Mesenchymal stem cell (in vitro differentiated cells and primary cell): ENCODE measurements around the gene TGM4.
A peak's percentile ranks its signal among the peaks of the same experiment; 100 is the strongest.
"Not testable (repeated sequence)": the region's sequence is repeated elsewhere in the genome, so short reads cannot be mapped to it uniquely, and the experiment has no call there.

ENCODE experiments used
- DNase-seq: peaks from one replicate; pipeline ENCODE4 v3.0.0-alpha.2; 2013
- H2AFZ ChIP-seq: one replicate; pipeline ENCODE4 v1.6.1; 2013; ENCODE audit warnings: low read depth, mild to moderate bottlenecking, control low read depth, inconsistent platforms, low read length, moderate library complexity
- H2AK5ac ChIP-seq: 2 replicates; pipeline ENCODE4 v1.6.1; 2013; ENCODE audit warnings: low read length, moderate library complexity, mild to moderate bottlenecking, inconsistent platforms; ENCODE audit not compliant: severe bottlenecking
- H2BK120ac ChIP-seq: one replicate; pipeline ENCODE4 v1.6.1; 2013; ENCODE audit warnings: low read depth, mild to moderate bottlenecking, inconsistent platforms, low read length, moderate library complexity
- H2BK12ac ChIP-seq, 2 experiments: one replicate each; pipeline ENCODE4 v1.6.1; 2013; ENCODE audit warnings: inconsistent platforms in 2 of 2, low read length in 2 of 2, mild to moderate bottlenecking in 2 of 2, moderate library complexity in 2 of 2, control low read depth in 1 of 2
- H2BK15ac ChIP-seq: one replicate; pipeline ENCODE4 v1.6.1; 2013; ENCODE audit warnings: mild to moderate bottlenecking, low read depth, inconsistent platforms; ENCODE audit not compliant: poor library complexity, severe bottlenecking
- H2BK5ac ChIP-seq: 2 replicates; pipeline ENCODE4 v1.6.1; 2013; ENCODE audit warnings: low read depth, mild to moderate bottlenecking, low read length, control low read depth, inconsistent platforms; ENCODE audit not compliant: poor library complexity, severe bottlenecking
- H3K14ac ChIP-seq, 2 experiments: one replicate each; pipeline ENCODE4 v1.6.1; 2013; ENCODE audit warnings: inconsistent platforms in 2 of 2, low read length in 2 of 2, control low read depth in 1 of 2, mild to moderate bottlenecking in 1 of 2, moderate library complexity in 1 of 2
- H3K18ac ChIP-seq, 2 experiments: one replicate each; pipeline ENCODE4 v1.6.1; 2013; ENCODE audit warnings: inconsistent platforms in 2 of 2, low read length in 2 of 2, control low read depth in 1 of 2, low read depth in 1 of 2, mild to moderate bottlenecking in 1 of 2
- H3K23ac ChIP-seq, 2 experiments: one replicate each; pipeline ENCODE4 v1.6.1; 2013; ENCODE audit warnings: inconsistent platforms in 2 of 2, low read length in 2 of 2, mild to moderate bottlenecking in 2 of 2, moderate library complexity in 2 of 2, control low read depth in 1 of 2
- H3K27ac ChIP-seq: 2 replicates; pipeline ENCODE4 v1.5.1; 2013; ENCODE audit warnings: mild to moderate bottlenecking, moderate library complexity, low read length, control low read depth, inconsistent platforms; ENCODE audit not compliant: poor library complexity, severe bottlenecking
- H3K27me3 ChIP-seq, 2 experiments: 2 replicates each; pipeline versions ENCODE4 v1.6.1 to v1.7.0; 2013; ENCODE audit warnings: low read length in 2 of 2, mild to moderate bottlenecking in 2 of 2, moderate library complexity in 2 of 2, control low read depth in 1 of 2, inconsistent platforms in 1 of 2; ENCODE audit not compliant: control insufficient read depth in 1 of 2, insufficient read depth in 1 of 2
- H3K36me3 ChIP-seq, 2 experiments: 2 replicates each; pipeline versions ENCODE4 v1.6.1 to v1.7.0; 2013; ENCODE audit warnings: low read length in 2 of 2, control low read depth in 1 of 2, inconsistent platforms in 1 of 2, low read depth in 1 of 2, mild to moderate bottlenecking in 1 of 2; ENCODE audit not compliant: insufficient read depth in 2 of 2, control insufficient read depth in 1 of 2
- H3K4ac ChIP-seq, 2 experiments: one replicate each; pipeline ENCODE4 v1.6.1; 2013; ENCODE audit warnings: inconsistent platforms in 2 of 2, low read length in 2 of 2, mild to moderate bottlenecking in 2 of 2, moderate library complexity in 2 of 2, control low read depth in 1 of 2, low read depth in 1 of 2
- H3K4me1 ChIP-seq: 2 replicates; pipeline ENCODE4 v1.6.1; 2013; ENCODE audit warnings: low read depth, low read length, control low read depth; ENCODE audit not compliant: control insufficient read depth, insufficient read depth
- H3K4me2 ChIP-seq: 2 replicates; pipeline ENCODE4 v1.6.1; 2013; ENCODE audit warnings: low read length, mild to moderate bottlenecking, inconsistent platforms; ENCODE audit not compliant: poor library complexity, severe bottlenecking
- H3K4me3 ChIP-seq, 2 experiments: 2 replicates each; pipeline versions ENCODE4 v1.5.1 to v1.7.0; 2013; ENCODE audit warnings: low read length in 2 of 2, mild to moderate bottlenecking in 2 of 2, control low read depth in 1 of 2, low read depth in 1 of 2; ENCODE audit not compliant: insufficient read depth in 1 of 2
- H3K79me1 ChIP-seq: replicated peaks from 2 replicates; pipeline ENCODE4 v1.6.1; 2013; ENCODE audit warnings: mild to moderate bottlenecking, control low read depth, low read length, inconsistent platforms; ENCODE audit not compliant: poor library complexity, severe bottlenecking
- H3K9ac ChIP-seq: 2 replicates; pipeline ENCODE4 v1.7.0; 2013; ENCODE audit warnings: mild to moderate bottlenecking, low read length, moderate library complexity
- H3K9me3 ChIP-seq: 2 replicates; pipeline ENCODE4 v1.7.0; 2013; ENCODE audit warnings: mild to moderate bottlenecking, low read length; ENCODE audit not compliant: control insufficient read depth
- H4K8ac ChIP-seq: one replicate; pipeline ENCODE4 v1.6.1; 2013; ENCODE audit warnings: inconsistent platforms, mild to moderate bottlenecking, low read length, moderate library complexity
- H4K91ac ChIP-seq: one replicate; pipeline ENCODE4 v1.6.1; 2013; ENCODE audit warnings: mild to moderate bottlenecking, low read length, inconsistent platforms
- WGBS: methylation state at CpG from one replicate; pipeline ENCODE4 v1.1.7; 2013; ENCODE audit warnings: mixed read lengths; 5-methylcytosine and 5-hydroxymethylcytosine counted together

The TGM4 gene

GRCh38 chr3:44842376-44842775 is 32.0 kb upstream of the TGM4 start:
- Histone ChIP-seq H3K4me3 (no peak overlapping the region), H2BK5ac (no peak overlapping the region), H3K14ac (no peak overlapping the region), H2BK12ac (no peak overlapping the region), H2BK15ac (no peak overlapping the region), H3K4me2 (no peak overlapping the region), H4K91ac (no peak overlapping the region), H3K27ac (no peak overlapping the region), H2BK120ac (no peak overlapping the region), H3K9me3 (no peaks in the 10 kb centered on the region), H3K27me3 (no peaks in the 10 kb centered on the region), H3K9ac (no peak overlapping the region), H3K4me1 (no peaks in the 10 kb centered on the region), H3K4ac (no peak overlapping the region), H3K18ac (no peak overlapping the region), H2AFZ (no peak overlapping the region), H4K8ac (no peak overlapping the region), H2AK5ac (no peak overlapping the region), H3K36me3 (peaks cover 0 to 7% of the 10 kb centered on the region in 2 experiments), H3K79me1 (peaks cover 1% of the 10 kb centered on the region), H3K23ac (no peak overlapping the region)
- 100% methylated on average over 1 of the region's 2 CpGs for WGBS
- DNase-seq, result no peak

GRCh38 chr3:44845528-44846520 is 28.6 kb upstream of the TGM4 start:
- H3K4me1 ChIP-seq, result no peaks in the 10 kb centered on the region
- no peak overlapping the region for H2AK5ac ChIP-seq
- H2BK5ac ChIP-seq, result no peak overlapping the region
- no peak overlapping the region for H2BK120ac ChIP-seq
- H3K36me3 ChIP-seq, result no peaks in the 10 kb centered on the region
- H2BK15ac ChIP-seq, result no peak overlapping the region
- H3K27ac ChIP-seq, result no peak overlapping the region
- no peaks in the 10 kb centered on the region for H3K27me3 ChIP-seq
- H3K18ac ChIP-seq, result no peak overlapping the region
- H3K23ac ChIP-seq, result no peak overlapping the region
- 63% methylated on average over 6 of the region's 7 CpGs for WGBS
- H3K9me3 ChIP-seq, result no peaks in the 10 kb centered on the region
- H3K4me3 ChIP-seq, result no peak overlapping the region
- H3K4ac ChIP-seq, result no peak overlapping the region
- no peak overlapping the region for H4K91ac ChIP-seq
- no peak overlapping the region for H4K8ac ChIP-seq
- H2BK12ac ChIP-seq, result no peak overlapping the region
- no peak overlapping the region for H2AFZ ChIP-seq
- H3K4me2 ChIP-seq, result no peak overlapping the region
- peaks cover 2% of the 10 kb centered on the region for H3K79me1 ChIP-seq
- H3K14ac ChIP-seq, result no peak overlapping the region
- DNase-seq, result peak; percentile 46
- H3K9ac ChIP-seq, result no peak overlapping the region

- H2AFZ ChIP-seq, result no peak overlapping the region
- H3K4me1 ChIP-seq, result no peaks in the 10 kb centered on the region
- no peak overlapping the region for H2BK120ac ChIP-seq
- no peak overlapping the region for H2BK12ac ChIP-seq
- no peak overlapping the region for H2AK5ac ChIP-seq
- H2BK5ac ChIP-seq, result no peak overlapping the region
- H3K27ac ChIP-seq, result no peak overlapping the region
- H3K4ac ChIP-seq, result no peak overlapping the region
- H2BK15ac ChIP-seq, result no peak overlapping the region
- H4K91ac ChIP-seq, result no peak overlapping the region
- no peak overlapping the region for H3K14ac ChIP-seq
- DNase-seq, result no peak
- no peak overlapping the region for H3K9ac ChIP-seq
- no peak overlapping the region for H3K23ac ChIP-seq
- no peaks in the 10 kb centered on the region for H3K27me3 ChIP-seq
- WGBS, result 100% methylated on average over 1 of the region's 1 CpG
- no peak overlapping the region for H3K18ac ChIP-seq
- H3K4me2 ChIP-seq, result no peak overlapping the region
- no peak overlapping the region for H3K4me3 ChIP-seq
- peaks cover 4% of the 10 kb centered on the region for H3K9me3 ChIP-seq
- peaks cover 0 to 4% of the 10 kb centered on the region in 2 experiments for H3K36me3 ChIP-seq
- peaks cover 2% of the 10 kb centered on the region for H3K79me1 ChIP-seq
- H4K8ac ChIP-seq, result no peak overlapping the region
Observed at GRCh38 chr3:44848634-44849033, 25.8 kb upstream of the TGM4 start.

GRCh38 chr3:44856663-44857062 is 17.7 kb upstream of the TGM4 start:
- H4K8ac ChIP-seq, H3K4ac ChIP-seq, H2BK120ac ChIP-seq, H2BK12ac ChIP-seq, H2AFZ ChIP-seq, H2AK5ac ChIP-seq, H3K18ac ChIP-seq, H3K79me1 ChIP-seq, H3K14ac ChIP-seq, H2BK5ac ChIP-seq, H4K91ac ChIP-seq, H3K23ac ChIP-seq, H3K36me3 ChIP-seq, H3K4me1 ChIP-seq, H3K4me3 ChIP-seq, H3K9me3 ChIP-seq, H2BK15ac ChIP-seq, H3K4me2 ChIP-seq, H3K9ac ChIP-seq, DNase-seq, H3K27ac ChIP-seq, H3K27me3 ChIP-seq: not testable (repeated sequence)
- WGBS, result over 99% methylated on average over 6 of the region's 6 CpGs
